CD4-positive, alpha-beta T cell treated with Interleukin-15 for 1 hour (primary cell): ENCODE results near the gene ADM2.

ENCODE experiments used
- DNase-seq: peaks from one replicate; pipeline ENCODE4 v3.0.0-alpha.2; 2020

ADM2 gene

GRCh38 chr22:50485221-50486131 is 4.1 kb downstream of the ADM2 start:
- DNase-seq, result no peak

GRCh38 chr22:50486561-50487289 is 5.4 kb downstream of the ADM2 start, which contains the start of gene MIOX:
Gene MIOX, plus strand, starts transcription at chr22:50486859. Its CDS starts 39 bp downstream, at chr22:50486898.
- DNase-seq, result no peak

- no peak for DNase-seq
Observed at GRCh38 chr22:50487290-50488005, 6.1 kb downstream of the ADM2 start.

- no peak for DNase-seq
Observed at GRCh38 chr22:50488006-50488677, 6.8 kb downstream of the ADM2 start.

- DNase-seq, result no peak
Observed at GRCh38 chr22:50488886-50489285, 7.5 kb downstream of the ADM2 start.

GRCh38 chr22:50489363-50490243 is 8.3 kb downstream of the ADM2 start:
- no peak for DNase-seq

GRCh38 chr22:50490531-50491308 is 9.4 kb downstream of the ADM2 start:
- DNase-seq, result no peak

GRCh38 chr22:50497093-50497492 is 15.8 kb downstream of the ADM2 start:
- no peak for DNase-seq

GRCh38 chr22:50498322-50498890 is 17.1 kb downstream of the ADM2 start:
- DNase-seq, result peak; percentile 75

- DNase-seq, result no peak
Observed at GRCh38 chr22:50500452-50500851, 19.1 kb downstream of the ADM2 start.

- DNase-seq, result no peak
Observed at GRCh38 chr22:50502096-50502495, 20.8 kb downstream of the ADM2 start.

GRCh38 chr22:50502628-50503474 is 21.5 kb downstream of the ADM2 start:
- DNase-seq, result no peak

GRCh38 chr22:50503475-50504145 is 22.3 kb downstream of the ADM2 start:
- DNase-seq, result no peak

- no peak for DNase-seq
Observed at GRCh38 chr22:50504369-50505211, 23.2 kb downstream of the ADM2 start.

- DNase-seq, result no peak
Observed at GRCh38 chr22:50505276-50505775, 24.0 kb downstream of the ADM2 start.

- DNase-seq, result no peak
Observed at GRCh38 chr22:50505776-50506610, 24.6 kb downstream of the ADM2 start.
